A549 (cell line): Measurements from ENCODE around the gene HOXA10. TPM values are rescaled to one million over a fixed set of nuclear protein-coding genes. Genes with fewer than 3 reads are reported as not detected.

ENCODE experiments used
- ATAC-seq, 2 experiments: fragments of 200-7000 bp in 1 of 2; fragments of >200 bp in 1 of 2; cut with Nextera tagmentation in 1 of 2; cut with Tn5 transposase in 1 of 2; 3 replicates each; pipeline versions ENCODE4 v1.8.0 to v1.9.1; 2018 to 2020; ENCODE audit warnings: mild to moderate bottlenecking in 1 of 2, moderate library complexity in 1 of 2
- CTCF ChIA-PET: fragments of 300-600 bp; sonication (Branson Sonifier 250); formaldehyde crosslinking; extraction: SDS; loops from one replicate; lab custom pipeline; 2021; ENCODE audit warnings: antibody characterized with exemption, inconsistent platforms; lab: Yijun Ruan, JAX
- POLR2A ChIA-PET: fragments of 350-600 bp; formaldehyde crosslinking; extraction: SDS; loops from one replicate; lab custom pipeline; 2021; ENCODE audit warnings: antibody characterized with exemption, inconsistent platforms; lab: Yijun Ruan, JAX
- DNase-seq, 2 experiments: peaks; one replicate each; pipeline versions ENCODE4 v3.0.0 to v3.0.0-alpha.2; 2011 to 2016; ENCODE audit warnings: low read depth in 1 of 2, low spot score in 1 of 2
- FAIRE-seq: peaks from 2 replicates; lab custom pipeline; 2011; peaks lifted over from hg19 to GRCh38; lab: Jason Lieb, UNC
- H3K27ac ChIP-seq, 2 experiments: fragments of >200 bp; sonication (Bioruptor Twin); formaldehyde crosslinking; 3 replicates each; pipeline ENCODE4 v1.5.1; 2016 to 2017
- H3K4me1 ChIP-seq: fragments of >200 bp; sonication (Bioruptor Twin); formaldehyde crosslinking; 3 replicates; pipeline ENCODE4 v1.6.1; 2016
- H3K4me2 ChIP-seq: fragments of >200 bp; sonication (Bioruptor Twin); formaldehyde crosslinking; 3 replicates; pipeline ENCODE4 v1.6.1; 2016
- H3K4me3 ChIP-seq: fragments of >200 bp; sonication (Bioruptor Twin); formaldehyde crosslinking; 3 replicates; pipeline ENCODE4 v1.5.1; 2016
- H3K9me3 ChIP-seq: fragments of >200 bp; sonication (Bioruptor Twin); formaldehyde crosslinking; 3 replicates; pipeline ENCODE4 v1.6.1; 2016
- BHLHE40 ChIP-seq: IDR thresholded peaks from 2 replicates; pipeline ENCODE4 v1.6.1; 2012; ENCODE audit warnings: low read depth, low read length, inconsistent platforms
- CEBPB ChIP-seq, 2 experiments: fragments of >200 bp in 1 of 2; sonication (Bioruptor Twin) in 1 of 2; formaldehyde crosslinking in 1 of 2; IDR thresholded peaks; 2 replicates each; pipeline ENCODE4 v1.6.1; 2012 to 2016
- CTCF ChIP-seq: fragments of >200 bp; sonication (Bioruptor Twin); formaldehyde crosslinking; IDR thresholded peaks from 3 replicates; pipeline ENCODE4 v1.5.1; 2016
- E2F6 ChIP-seq: IDR thresholded peaks from 2 replicates; pipeline ENCODE4 v1.6.1; 2012; ENCODE audit warnings: low read depth, borderline replicate concordance
- EHMT2 ChIP-seq: fragments of 200-600 bp; sonication (generic); IDR thresholded peaks from 2 replicates; pipeline ENCODE4 v1.6.1; 2016; ENCODE audit warnings: antibody characterized with exemption, low read depth, mild to moderate bottlenecking, moderate library complexity
- GATA3 ChIP-seq: IDR thresholded peaks from 2 replicates; pipeline ENCODE4 v1.6.1; 2012; ENCODE audit warnings: borderline replicate concordance
- JUN ChIP-seq, 2 experiments: fragments of >200 bp; sonication (Bioruptor Twin); formaldehyde crosslinking; IDR thresholded peaks; 2 replicates in 1 of 2; 3 replicates in 1 of 2; pipeline ENCODE4 v1.6.1; 2016 to 2017
- KDM5A ChIP-seq: fragments of 200-600 bp; sonication (generic); IDR thresholded peaks from 2 replicates; pipeline ENCODE4 v1.6.1; 2016; ENCODE audit warnings: antibody characterized with exemption, mild to moderate bottlenecking
- MYC ChIP-seq: IDR thresholded peaks from 2 replicates; pipeline ENCODE4 v1.6.1; 2012; ENCODE audit warnings: mild to moderate bottlenecking, inconsistent platforms, low read length, improper control_type of control experiment, borderline replicate concordance
- NFE2L2 ChIP-seq: fragments of 150-350 bp; conservative IDR thresholded peaks from 2 replicates; pipeline ENCODE4 v1.6.1; 2014; ENCODE audit warnings: low read length
- RAD21 ChIP-seq, 2 experiments: fragments of >200 bp in 1 of 2; sonication (Bioruptor Twin) in 1 of 2; formaldehyde crosslinking in 1 of 2; IDR thresholded peaks in 1 of 2; conservative IDR thresholded peaks in 1 of 2; 2 replicates in 1 of 2; 3 replicates in 1 of 2; pipeline ENCODE4 v1.6.1; 2012 to 2018; ENCODE audit warnings: inconsistent platforms in 1 of 2
- SMC3 ChIP-seq: fragments of >200 bp; sonication (Bioruptor Twin); formaldehyde crosslinking; IDR thresholded peaks from 3 replicates; pipeline ENCODE4 v1.6.1; 2018; ENCODE audit warnings: inconsistent platforms
- TFCP2L1 ChIP-seq: fragments of 250-450 bp; sonication (Bioruptor Pico); IDR thresholded peaks from 2 replicates; pipeline ENCODE4 v1.5.0; 2021; ENCODE audit warnings: mild to moderate bottlenecking
- ZC3H11A ChIP-seq: fragments of 450-650 bp; IDR thresholded peaks from 2 replicates; pipeline ENCODE4 v1.6.1; 2014; ENCODE audit warnings: antibody characterized with exemption, mild to moderate bottlenecking
- ZFP36 ChIP-seq: fragments of 450-650 bp; IDR thresholded peaks from 2 replicates; pipeline ENCODE4 v1.6.1; 2014; ENCODE audit warnings: borderline replicate concordance; ENCODE audit not compliant: partially characterized antibody
- ZNF302 ChIP-seq: fragments of 250-450 bp; sonication (Bioruptor Pico); IDR thresholded peaks from 2 replicates; pipeline ENCODE4 v1.9.0; 2021; ENCODE audit warnings: inconsistent platforms, mild to moderate bottlenecking, moderate library complexity
- WGBS: methylation state at CpG from one replicate; pipeline ENCODE4 v1.1.6; 2017; ENCODE audit errors: missing lambda C conversion rate; 5-methylcytosine and 5-hydroxymethylcytosine counted together
- polyA plus RNA-seq, 4 experiments: library from polyadenylated mRNA; depleted of rRNA in 3 of 4; stranded (reverse); fragments of >200 nt; fragmentation: RNase III in 1 of 4; extraction: RNeasy Plus Mini Kit Qiagen cat#74134 plus additional on column Dnase treatment in 1 of 4; gene quantifications; 2 replicates in 3 of 4; 3 replicates in 1 of 4; pipeline ENCODE4 v1.2.3, GENCODE V29; 2011 to 2017
- TF ChIP-seq, protein P1 (sequence below): fragments of 450-650 bp; IDR thresholded peaks from 2 replicates; pipeline ENCODE4 v1.6.1; 2014; ENCODE audit warnings: antibody characterized with exemption
- TF ChIP-seq, protein P2 (sequence below): IDR thresholded peaks from 2 replicates; pipeline ENCODE4 v1.6.1; 2012
- TF ChIP-seq, protein P3 (sequence below): fragments of >200 bp; sonication (Bioruptor Twin); formaldehyde crosslinking; IDR thresholded peaks from 3 replicates; pipeline ENCODE4 v1.6.1; 2016

HOXA10 gene
- polyA plus RNA-seq, 2 of the 4 experiments (the other 2 are of a cell fraction), result 5.2 to 7.7 TPM

- Histone ChIP-seq H3K4me2 (peak overlapping the region; percentile 87; the same call in 2 of the 3 replicates), H3K27ac (peak overlapping the region; percentile 31 to 58; a peak in 2 of 6 replicates), H3K4me1 (peaks cover 9% of the 10 kb centered on the region), H3K4me3 (0 out of 3 replicates have a peak overlapping the region, but pooled peaks have one; percentile 26), H3K9me3 (no peaks in the 10 kb centered on the region)
- 57% methylated on average over 38 of the region's 40 CpGs for WGBS
- TF ChIP-seq NFE2L2, result no peak
- TF ChIP-seq CTCF, result peak; percentile 7; the same call in 1 of the 3 replicates
- TF ChIP-seq SMC3, result 0 out of 3 replicates have a peak, but pooled peaks have one; percentile 3
- ChIA-PET POLR2A (interaction anchor here (0.7 to 1.3 kb wide), 6 partner anchors 13 to 444 kb away, joined by 3 to 7 read pairs (median 4); partner anchors contain the start of genes HOXA7 and SKAP2), CTCF (interaction anchor here (0.8 to 11.1 kb wide), 37 partner anchors 7 to 906 kb away, joined by 3 to 160 read pairs (median 5); partner anchors contain the start of genes HOXA3, HOXA4, HOXA7 and HOXA9)
- DNase-seq (no peak), FAIRE-seq (no peak), ATAC-seq (no peak)
These were observed 30.0 kb downstream of the HOXA10 start for GRCh38 chr7:27143950-27144780.

DNA sequence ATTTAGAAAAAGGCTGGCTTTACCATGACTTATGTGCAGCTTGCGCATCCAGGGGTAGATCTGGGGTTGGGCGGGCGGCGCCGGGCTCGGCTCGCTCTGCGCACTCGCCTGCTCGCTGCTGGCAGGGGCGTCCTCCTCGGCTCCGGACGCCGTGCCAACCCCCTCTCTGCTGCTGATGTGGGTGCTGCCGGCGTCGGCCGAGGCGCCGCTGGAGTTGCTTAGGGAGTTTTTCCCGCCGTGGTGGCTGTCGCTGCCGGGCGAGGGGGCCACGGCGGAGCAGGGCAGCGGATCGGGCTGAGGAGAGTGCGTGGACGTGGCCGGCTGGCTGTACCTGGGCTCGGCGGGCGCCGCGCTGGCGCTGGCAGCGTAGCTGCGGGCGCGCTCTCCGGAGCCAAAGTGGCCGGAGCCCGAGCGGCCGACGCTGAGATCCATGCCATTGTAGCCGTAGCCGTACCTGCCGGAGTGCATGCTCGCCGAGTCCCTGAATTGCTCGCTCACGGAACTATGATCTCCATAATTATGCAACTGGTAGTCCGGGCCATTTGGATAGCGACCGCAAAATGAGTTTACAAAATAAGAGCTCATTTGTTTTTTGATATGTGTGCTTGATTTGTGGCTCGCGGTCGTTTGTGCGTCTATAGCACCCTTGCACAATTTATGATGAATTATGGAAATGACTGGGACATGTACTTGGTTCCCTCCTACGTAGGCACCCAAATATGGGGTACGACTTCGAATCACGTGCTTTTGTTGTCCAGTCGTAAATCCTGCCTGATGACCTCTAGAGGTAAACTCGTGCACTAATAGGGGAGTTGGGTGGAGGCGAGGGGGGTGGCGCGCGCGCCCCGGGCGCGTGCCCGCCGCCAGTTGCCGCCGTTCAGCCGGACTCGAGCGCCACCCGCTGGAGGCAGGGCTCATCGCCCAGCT, 30.8 kb downstream of the HOXA10 start, which contains the start of gene HOXA5:
TSS of gene HOXA5 (minus strand) at position 659 of the 927 bp plus-strand sequence. CDS start at position 585, 74 bp downstream.
- WGBS, result 50% methylated on average over 77 of the region's 86 CpGs
- TF ChIP-seq BHLHE40, result peak; percentile 47
- no peak for TF ChIP-seq TFCP2L1 (CRISPR knock-in tag)
- TF ChIP-seq KDM5A, result 0 out of 2 replicates have a peak, but pooled peaks have one; percentile 51
- peak; percentile 88 for TF ChIP-seq CTCF
- no peak for TF ChIP-seq ZC3H11A
- TF ChIP-seq GATA3, result no peak
- peak; percentile 32 to 40; a peak in 1 of 5 replicates for TF ChIP-seq JUN (IDR thresholded peaks at IDR 0.05)
- TF ChIP-seq CEBPB (IDR thresholded peaks at IDR 0.05), result peak; percentile 33 to 68; a peak in 3 of 4 replicates
- TF ChIP-seq E2F6, result no peak
- TF ChIP-seq SMC3, result peak; percentile 77
- TF ChIP-seq, protein P1, sequence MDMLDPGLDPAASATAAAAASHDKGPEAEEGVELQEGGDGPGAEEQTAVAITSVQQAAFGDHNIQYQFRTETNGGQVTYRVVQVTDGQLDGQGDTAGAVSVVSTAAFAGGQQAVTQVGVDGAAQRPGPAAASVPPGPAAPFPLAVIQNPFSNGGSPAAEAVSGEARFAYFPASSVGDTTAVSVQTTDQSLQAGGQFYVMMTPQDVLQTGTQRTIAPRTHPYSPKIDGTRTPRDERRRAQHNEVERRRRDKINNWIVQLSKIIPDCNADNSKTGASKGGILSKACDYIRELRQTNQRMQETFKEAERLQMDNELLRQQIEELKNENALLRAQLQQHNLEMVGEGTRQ, result peak; percentile 79
- peak; percentile 73 to 91 for TF ChIP-seq RAD21 (conservative IDR thresholded peaks at IDR 0.05 in 1 of 2, IDR thresholded peaks at IDR 0.05 in 1 of 2)
- TF ChIP-seq MYC, result peak; percentile 49; the same call in 1 of the 2 replicates
- TF ChIP-seq, protein P2, sequence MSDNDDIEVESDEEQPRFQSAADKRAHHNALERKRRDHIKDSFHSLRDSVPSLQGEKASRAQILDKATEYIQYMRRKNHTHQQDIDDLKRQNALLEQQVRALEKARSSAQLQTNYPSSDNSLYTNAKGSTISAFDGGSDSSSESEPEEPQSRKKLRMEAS, result peak; percentile 74
- TF ChIP-seq, protein P3, sequence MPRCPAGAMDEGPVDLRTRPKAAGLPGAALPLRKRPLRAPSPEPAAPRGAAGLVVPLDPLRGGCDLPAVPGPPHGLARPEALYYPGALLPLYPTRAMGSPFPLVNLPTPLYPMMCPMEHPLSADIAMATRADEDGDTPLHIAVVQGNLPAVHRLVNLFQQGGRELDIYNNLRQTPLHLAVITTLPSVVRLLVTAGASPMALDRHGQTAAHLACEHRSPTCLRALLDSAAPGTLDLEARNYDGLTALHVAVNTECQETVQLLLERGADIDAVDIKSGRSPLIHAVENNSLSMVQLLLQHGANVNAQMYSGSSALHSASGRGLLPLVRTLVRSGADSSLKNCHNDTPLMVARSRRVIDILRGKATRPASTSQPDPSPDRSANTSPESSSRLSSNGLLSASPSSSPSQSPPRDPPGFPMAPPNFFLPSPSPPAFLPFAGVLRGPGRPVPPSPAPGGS, result peak; percentile 62; the same call in 1 of the 3 replicates
- TF ChIP-seq EHMT2, result no peak
- TF ChIP-seq ZNF302 (CRISPR knock-in tag), result no peak
- TF ChIP-seq ZFP36, result peak; percentile 56
- ATAC-seq (peak; percentile 78 to 85), DNase-seq (peak; percentile 95 to 96), FAIRE-seq (peak; percentile 80)
- Histone ChIP-seq H3K4me3 (peak within 1 kb of the TSS; percentile 72), H3K9me3 (no peaks in the 10 kb centered on the region), H3K4me2 (peak within 1 kb of the TSS; percentile 87), H3K4me1 (peaks cover 5% of the 10 kb centered on the region; the same call in 2 of the 3 replicates), H3K27ac (peak within 1 kb of the TSS; percentile 79 to 93)
- ChIA-PET CTCF (interaction anchor here (0.6 to 11.1 kb wide), 37 partner anchors 8 to 905 kb away, joined by 3 to 160 read pairs (median 5); partner anchors contain the start of genes HOXA3, HOXA4, HOXA7 and HOXA9), POLR2A (interaction anchor here (0.7 to 1.4 kb wide), 7 partner anchors 14 to 444 kb away, joined by 3 to 7 read pairs (median 4); partner anchors contain the start of genes HOXA7 and SKAP2)
